ENCODE data around the gene MCHR2.

The MCHR2 gene

GRCh38 chr6:99940582-99940981 is 53.4 kb downstream of the MCHR2 start:
- Mint-ChIP-seq H3K4me3 (no peak overlapping the region), H3K4me1 (peaks cover 6% of the 10 kb centered on the region), H3K27ac (peak overlapping the region; percentile 36), H3K36me3 (ENCODE audit: low read depth) (no peaks in the 10 kb centered on the region), H3K27me3 (ENCODE audit: low read depth, poor library complexity) (peaks cover 11% of the 10 kb centered on the region), H3K9me3 (no peaks in the 10 kb centered on the region)
- peak; percentile 4 for DNase-seq
- TF ChIP-seq CTCF (IDR thresholded peaks at IDR 0.05): no peak

GRCh38 chr6:99933129-99933528 is 60.9 kb downstream of the MCHR2 start:
- Mint-ChIP-seq H3K4me1 (no peaks in the 10 kb centered on the region), H3K4me3 (no peak overlapping the region), H3K36me3 (ENCODE audit: low read depth) (no peaks in the 10 kb centered on the region), H3K27me3 (ENCODE audit: low read depth, poor library complexity) (peaks cover 3% of the 10 kb centered on the region), H3K9me3 (peaks cover 18% of the 10 kb centered on the region), H3K27ac (no peak overlapping the region)
- DNase-seq: no peak
- TF ChIP-seq CTCF (IDR thresholded peaks at IDR 0.05): no peak

GRCh38 chr6:99912657-99913056 is 81.4 kb downstream of the MCHR2 start:
- Mint-ChIP-seq H3K4me1 (no peaks in the 10 kb centered on the region), H3K4me3 (no peak overlapping the region), H3K27me3 (ENCODE audit: low read depth, poor library complexity) (no peaks in the 10 kb centered on the region), H3K36me3 (ENCODE audit: low read depth) (no peaks in the 10 kb centered on the region), H3K9me3 (no peaks in the 10 kb centered on the region), H3K27ac (no peak overlapping the region)
- no peak for TF ChIP-seq CTCF (IDR thresholded peaks at IDR 0.05)
- no peak for DNase-seq

- TF ChIP-seq CTCF (IDR thresholded peaks at IDR 0.05): peak; percentile 86
- Mint-ChIP-seq H3K27ac (no peak overlapping the region), H3K36me3 (ENCODE audit: low read depth) (no peaks in the 10 kb centered on the region), H3K4me1 (no peaks in the 10 kb centered on the region), H3K9me3 (no peaks in the 10 kb centered on the region), H3K4me3 (no peak overlapping the region), H3K27me3 (ENCODE audit: low read depth, poor library complexity) (peaks cover 3% of the 10 kb centered on the region)
- DNase-seq: peak; percentile 11
Observed at GRCh38 chr6:99905209-99906106, 88.6 kb downstream of the MCHR2 start.

- Mint-ChIP-seq H3K4me1 (no peaks in the 10 kb centered on the region), H3K27me3 (ENCODE audit: low read depth, poor library complexity) (peaks cover 8% of the 10 kb centered on the region), H3K27ac (no peak overlapping the region), H3K4me3 (no peak overlapping the region), H3K36me3 (ENCODE audit: low read depth) (no peaks in the 10 kb centered on the region), H3K9me3 (no peaks in the 10 kb centered on the region)
- no peak for DNase-seq
- no peak for TF ChIP-seq CTCF (IDR thresholded peaks at IDR 0.05)
Observed at GRCh38 chr6:99901596-99902384, 92.2 kb downstream of the MCHR2 start.

Data from nephron progenitor cell (in vitro differentiated cells).